A673 (cell line): ENCODE results near the gene TTC39B. TPM values are rescaled to one million over a fixed set of nuclear protein-coding genes. Genes with fewer than 3 reads are reported as not detected.

Experiments
- BruUV-seq: library from RNA; stranded (reverse); fragments of 400-500 nt; replicated peaks from 2 replicates; lab custom pipeline; 2021; lab: Mats Ljungman, UMichigan
- CTCF ChIA-PET: fragments of 300-600 bp; sonication (Branson Sonifier 250); formaldehyde crosslinking; loops from one replicate; lab custom pipeline; 2022; ENCODE audit warnings: antibody characterized with exemption; lab: Charles Lee
- POLR2A ChIA-PET: fragments of 300-600 bp; sonication (Branson Sonifier 250); formaldehyde crosslinking; loops from one replicate; lab custom pipeline; 2022; ENCODE audit warnings: antibody characterized with exemption; ENCODE audit not compliant: low non-redundant PET; lab: Charles Lee
- DNase-seq: peaks from one replicate; pipeline ENCODE4 v3.0.0-alpha.2; 2015; ENCODE audit warnings: low spot score
- H3K27ac ChIP-seq: fragments of 200-600 bp; sonication (generic); 2 replicates; pipeline ENCODE4 v1.5.1; 2016; ENCODE audit warnings: mixed run types, low read depth, mild to moderate bottlenecking, mixed read lengths, antibody characterized with exemption, low read length; ENCODE audit not compliant: poor library complexity, severe bottlenecking
- H3K27me3 ChIP-seq: fragments of 200-600 bp; sonication (generic); replicated peaks from 2 replicates; pipeline ENCODE4 v1.6.1; 2017; ENCODE audit warnings: mixed run types, low read depth, mild to moderate bottlenecking, mixed read lengths, antibody characterized with exemption, low read length; ENCODE audit not compliant: insufficient read depth, poor library complexity
- H3K36me3 ChIP-seq: fragments of 200-600 bp; sonication (generic); 2 replicates; pipeline ENCODE4 v1.6.1; 2016; ENCODE audit warnings: mixed run types, mild to moderate bottlenecking, mixed read lengths, antibody characterized with exemption, low read length; ENCODE audit not compliant: insufficient read depth, poor library complexity, severe bottlenecking
- H3K4me1 ChIP-seq: fragments of 200-600 bp; sonication (generic); 2 replicates; pipeline ENCODE4 v1.6.1; 2017; ENCODE audit warnings: mixed run types, mild to moderate bottlenecking, mixed read lengths, antibody characterized with exemption, low read length; ENCODE audit not compliant: insufficient read depth, poor library complexity, severe bottlenecking
- H3K4me3 ChIP-seq: fragments of 200-600 bp; sonication (generic); 2 replicates; pipeline ENCODE4 v1.5.1; 2016; ENCODE audit warnings: low read depth, mixed run types, mild to moderate bottlenecking, mixed read lengths, low read length; ENCODE audit not compliant: poor library complexity, severe bottlenecking
- H3K9me3 ChIP-seq: fragments of 200-600 bp; sonication (generic); 2 replicates; pipeline ENCODE4 v1.6.1; 2016; ENCODE audit warnings: mixed run types, low read depth, mild to moderate bottlenecking, mixed read lengths, antibody characterized with exemption, low read length; ENCODE audit not compliant: poor library complexity, severe bottlenecking
- EZH2 ChIP-seq: fragments of 200-600 bp; sonication (generic); IDR thresholded peaks from 2 replicates; pipeline ENCODE4 v1.6.1; 2017; ENCODE audit warnings: borderline replicate concordance, low read depth, mild to moderate bottlenecking, mixed read lengths, antibody characterized with exemption, low read length; ENCODE audit not compliant: poor library complexity, severe bottlenecking
- intact Hi-C: fragments of 100-400 bp; cut with micrococcal nuclease; formaldehyde crosslinking; loops from one replicate; pipeline ENCODE4 v1.10.0; 2022; ENCODE audit not compliant: unreplicated experiment
- total RNA-seq: library from RNA; stranded (reverse); gene quantifications from 2 replicates; pipeline ENCODE4 v1.2.3, GENCODE V29; 2021
- TF ChIP-seq, protein P1 (sequence below): fragments of 300-800, 200-600 bp; sonication (generic); conservative IDR thresholded peaks from 2 replicates; pipeline ENCODE4 v1.5.1; 2017; ENCODE audit warnings: low read depth, mild to moderate bottlenecking, antibody characterized with exemption, low read length, moderate library complexity, mixed read lengths

The TTC39B gene
- total RNA-seq, 1 experiment from 2014 or later: 0.52 TPM

DNA sequence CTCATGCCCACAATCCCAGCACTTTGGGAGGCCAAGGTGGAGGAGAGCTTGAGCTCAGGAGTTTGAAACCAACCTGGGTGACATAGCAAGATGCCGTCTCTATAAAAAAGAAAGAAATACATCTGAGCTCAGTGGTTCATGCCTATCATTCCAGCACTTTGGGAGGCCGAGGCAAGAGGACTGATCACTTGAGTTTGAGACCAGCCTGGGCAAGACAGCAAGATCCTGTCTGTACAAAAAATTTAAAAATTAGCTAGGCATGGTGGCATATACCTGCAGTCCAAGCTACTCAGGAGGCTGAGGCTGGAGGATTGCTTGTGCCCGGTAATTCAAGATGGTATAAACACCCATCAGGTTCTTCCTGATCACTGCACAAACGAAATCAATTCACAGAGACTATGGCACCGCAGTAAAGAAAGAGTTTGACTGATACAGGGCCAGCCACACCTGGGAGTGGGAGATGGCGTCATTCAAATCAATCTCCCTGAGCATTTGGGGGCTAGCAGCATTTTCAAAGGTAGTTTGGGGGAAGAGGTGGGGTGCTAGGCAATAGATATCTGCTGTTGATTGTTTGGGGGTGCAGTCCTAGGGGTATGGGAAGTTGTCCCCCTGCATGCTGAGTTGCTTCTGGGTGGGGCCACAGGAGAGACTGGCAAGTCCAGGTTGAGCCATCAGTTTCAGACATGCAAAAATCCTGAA lies 169.2 kb downstream of the TTC39B start:
- POLR2A ChIA-PET: no interaction called here
- no peaks in the 10 kb centered on the region for H3K27me3 ChIP-seq
- no peaks in the 10 kb centered on the region for H3K4me1 ChIP-seq
- CTCF ChIA-PET: no interaction called here
- no peak for DNase-seq
- H3K36me3 ChIP-seq: no peaks in the 10 kb centered on the region
- no peak overlapping the region for H3K4me3 ChIP-seq
- H3K9me3 ChIP-seq: no peaks in the 10 kb centered on the region
- BruUV-seq: no TSS peak
- TF ChIP-seq, protein P1, sequence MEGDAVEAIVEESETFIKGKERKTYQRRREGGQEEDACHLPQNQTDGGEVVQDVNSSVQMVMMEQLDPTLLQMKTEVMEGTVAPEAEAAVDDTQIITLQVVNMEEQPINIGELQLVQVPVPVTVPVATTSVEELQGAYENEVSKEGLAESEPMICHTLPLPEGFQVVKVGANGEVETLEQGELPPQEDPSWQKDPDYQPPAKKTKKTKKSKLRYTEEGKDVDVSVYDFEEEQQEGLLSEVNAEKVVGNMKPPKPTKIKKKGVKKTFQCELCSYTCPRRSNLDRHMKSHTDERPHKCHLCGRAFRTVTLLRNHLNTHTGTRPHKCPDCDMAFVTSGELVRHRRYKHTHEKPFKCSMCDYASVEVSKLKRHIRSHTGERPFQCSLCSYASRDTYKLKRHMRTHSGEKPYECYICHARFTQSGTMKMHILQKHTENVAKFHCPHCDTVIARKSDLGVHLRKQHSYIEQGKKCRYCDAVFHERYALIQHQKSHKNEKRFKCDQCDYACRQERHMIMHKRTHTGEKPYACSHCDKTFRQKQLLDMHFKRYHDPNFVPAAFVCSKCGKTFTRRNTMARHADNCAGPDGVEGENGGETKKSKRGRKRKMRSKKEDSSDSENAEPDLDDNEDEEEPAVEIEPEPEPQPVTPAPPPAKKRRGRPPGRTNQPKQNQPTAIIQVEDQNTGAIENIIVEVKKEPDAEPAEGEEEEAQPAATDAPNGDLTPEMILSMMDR: no peak
- TF ChIP-seq EZH2: no peak
- H3K27ac ChIP-seq: no peak overlapping the region
- intact Hi-C loops: loop anchor here (5.0 to 10.0 kb wide), 5 partner anchors 91 to 673 kb away; no protein-coding TSS in a partner anchor

DNA sequence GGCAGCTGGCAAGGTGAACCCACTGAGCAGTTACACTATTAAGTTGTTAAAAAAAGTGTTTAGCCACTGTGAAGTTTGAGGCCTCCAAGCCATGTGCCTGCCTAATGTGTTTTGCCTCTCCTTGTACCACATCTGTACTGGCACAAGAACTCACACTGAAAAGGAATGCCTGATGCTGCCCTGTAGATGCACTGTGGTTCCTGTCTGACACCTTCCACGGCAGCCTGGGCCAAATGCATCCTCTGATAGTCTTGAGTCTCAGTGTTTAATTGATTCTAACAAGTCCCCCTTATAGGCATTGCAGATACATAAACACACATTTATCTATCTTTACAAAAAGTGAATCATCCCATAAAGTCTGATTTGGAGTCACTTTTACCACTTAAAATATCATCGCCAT lies 169.9 kb downstream of the TTC39B start:
- H3K4me3 ChIP-seq: no peak overlapping the region
- no peaks in the 10 kb centered on the region for H3K9me3 ChIP-seq
- ChIA-PET CTCF (no interaction called here), POLR2A (no interaction called here)
- H3K4me1 ChIP-seq: no peaks in the 10 kb centered on the region
- no peak for DNase-seq
- no peaks in the 10 kb centered on the region for H3K27me3 ChIP-seq
- intact Hi-C loops: loop anchor here (5.0 to 10.0 kb wide), 5 partner anchors 90 to 672 kb away; no protein-coding TSS in a partner anchor
- BruUV-seq: no TSS peak
- no peak overlapping the region for H3K27ac ChIP-seq
- H3K36me3 ChIP-seq: no peaks in the 10 kb centered on the region
- no peak for TF ChIP-seq EZH2
- TF ChIP-seq, protein P1: no peak

GRCh38 chr9:15136646-15137045 lies 170.4 kb downstream of the TTC39B start:
- POLR2A ChIA-PET: interaction anchor here (0.6 kb wide), 1 partner anchor 722 kb away, joined by 3 read pairs; no protein-coding TSS in a partner anchor
- DNase-seq: peak; percentile 36
- CTCF ChIA-PET: no interaction called here
- no peak overlapping the region for H3K27ac ChIP-seq
- H3K27me3 ChIP-seq: no peaks in the 10 kb centered on the region
- no peaks in the 10 kb centered on the region for H3K9me3 ChIP-seq
- no peak overlapping the region for H3K4me3 ChIP-seq
- TF ChIP-seq EZH2: no peak
- TF ChIP-seq, protein P1: no peak
- no peaks in the 10 kb centered on the region for H3K4me1 ChIP-seq
- intact Hi-C loops: loop anchor here (5.0 to 10.0 kb wide), 5 partner anchors 89 to 672 kb away; no protein-coding TSS in a partner anchor
- H3K36me3 ChIP-seq: no peaks in the 10 kb centered on the region
- BruUV-seq: no TSS peak
